SK-N-SH (cell line): Measurements from ENCODE around the gene ZNF101. TPM values are rescaled to one million over a fixed set of nuclear protein-coding genes. Genes with fewer than 3 reads are reported as not detected.

Source experiments
- CTCF ChIA-PET: fragments of 300-600, 350-600 bp; formaldehyde crosslinking; extraction: SDS; loops from one replicate; lab custom pipeline; 2021; lab: Yijun Ruan, JAX
- POLR2A ChIA-PET: fragments of 350-600 bp; sonication (Branson Sonifier 250); formaldehyde crosslinking; extraction: SDS; loops from one replicate; lab custom pipeline; 2020; ENCODE audit warnings: antibody characterized with exemption, inconsistent platforms; lab: Yijun Ruan, JAX
- DNase-seq: peaks from one replicate; pipeline ENCODE4 v3.0.0; 2012
- H2AFZ ChIP-seq: fragments of 200-600 bp; sonication (generic); 2 replicates; pipeline ENCODE4 v1.8.1; 2016; ENCODE audit warnings: antibody characterized with exemption, mild to moderate bottlenecking, low read depth
- H3F3A ChIP-seq: fragments of 200-600 bp; sonication (generic); replicated peaks from 2 replicates; pipeline ENCODE3; 2016; ENCODE audit warnings: antibody characterized with exemption, mild to moderate bottlenecking; ENCODE audit not compliant: insufficient read depth
- H3K27ac ChIP-seq, 2 experiments: fragments of 200-500 bp in 1 of 2; fragments of 200-600 bp in 1 of 2; sonication (Bioruptor generic) in 1 of 2; sonication (generic), shearing (Covaris generic) in 1 of 2; 2 replicates each; pipeline versions ENCODE4 v1.5.1 to v1.6.1; 2014 to 2016; ENCODE audit warnings: low read depth in 2 of 2, inconsistent platforms in 1 of 2, low read length in 1 of 2, mild to moderate bottlenecking in 1 of 2, mixed read lengths in 1 of 2
- H3K27me3 ChIP-seq: fragments of 200-600 bp; sonication (generic), shearing (Covaris generic); 2 replicates; pipeline ENCODE4 v1.6.1; 2016; ENCODE audit warnings: mixed run types; ENCODE audit not compliant: insufficient read depth
- H3K36me3 ChIP-seq, 2 experiments: fragments of 200-500 bp in 1 of 2; fragments of 200-600 bp in 1 of 2; sonication (Bioruptor generic) in 1 of 2; sonication (generic) in 1 of 2; replicated peaks in 1 of 2; 2 replicates each; pipeline versions ENCODE3 to v1.5.1; 2014 to 2016; ENCODE audit warnings: low read length in 1 of 2, mild to moderate bottlenecking in 1 of 2; ENCODE audit not compliant: insufficient read depth in 2 of 2, control insufficient read depth in 1 of 2
- H3K4me1 ChIP-seq, 2 experiments: fragments of 200-500 bp in 1 of 2; fragments of 200-600 bp in 1 of 2; sonication (Bioruptor generic) in 1 of 2; sonication (generic), shearing (Covaris generic) in 1 of 2; 2 replicates each; pipeline versions ENCODE4 v1.5.1 to v1.6.1; 2014 to 2016; ENCODE audit warnings: low read depth in 1 of 2, low read length in 1 of 2, mixed run types in 1 of 2; ENCODE audit not compliant: insufficient read depth in 2 of 2, control insufficient read depth in 1 of 2
- H3K4me2 ChIP-seq: fragments of 200-600 bp; sonication (generic), shearing (Covaris generic); 2 replicates; pipeline ENCODE4 v1.6.1; 2017; ENCODE audit warnings: mixed run types
- H3K4me3 ChIP-seq, 2 experiments: fragments of 200-500 bp in 1 of 2; fragments of 200-600 bp in 1 of 2; sonication (Bioruptor generic) in 1 of 2; sonication (generic), shearing (Covaris generic) in 1 of 2; 2 replicates each; pipeline versions ENCODE4 v1.5.1 to v1.8.1; 2014 to 2016; ENCODE audit warnings: low read depth in 2 of 2, inconsistent platforms in 1 of 2, low read length in 1 of 2, mild to moderate bottlenecking in 1 of 2, mixed read lengths in 1 of 2, moderate library complexity in 1 of 2
- H3K79me2 ChIP-seq: fragments of 200-600 bp; sonication (generic); 2 replicates; pipeline ENCODE4 v1.8.1; 2017; ENCODE audit warnings: mild to moderate bottlenecking; ENCODE audit not compliant: insufficient read depth
- H3K9ac ChIP-seq: fragments of 200-600 bp; sonication (generic); 2 replicates; pipeline ENCODE4 v1.6.1; 2017; ENCODE audit warnings: mixed run types
- H3K9me2 ChIP-seq: fragments of 200-600 bp; sonication (generic); 2 replicates; pipeline ENCODE4 v1.6.1; 2017; ENCODE audit warnings: mixed run types
- H3K9me3 ChIP-seq: fragments of 200-600 bp; sonication (generic); 2 replicates; pipeline ENCODE4 v1.6.1; 2017; ENCODE audit warnings: mixed run types, mild to moderate bottlenecking, moderate library complexity
- H4K20me1 ChIP-seq: fragments of 200-600 bp; sonication (generic); 2 replicates; pipeline ENCODE4 v1.6.1; 2017; ENCODE audit warnings: mild to moderate bottlenecking, mixed run types; ENCODE audit not compliant: insufficient read depth
- CHD2 ChIP-seq: fragments of 150-350 bp; IDR thresholded peaks from 2 replicates; pipeline ENCODE4 v1.6.1; 2018; ENCODE audit warnings: low read length; ENCODE audit not compliant: partially characterized antibody
- CTCF ChIP-seq: fragments of 200-600 bp; sonication (generic); IDR thresholded peaks from 2 replicates; pipeline ENCODE4 v1.6.1; 2017; ENCODE audit warnings: antibody characterized with exemption, mild to moderate bottlenecking, moderate library complexity
- ELF1 ChIP-seq: IDR thresholded peaks from 2 replicates; pipeline ENCODE4 v1.4.0; 2012
- EP300 ChIP-seq, 2 experiments: IDR thresholded peaks; 2 replicates each; pipeline versions ENCODE4 v1.4.0 to v1.6.1; 2012; ENCODE audit warnings: borderline replicate concordance in 1 of 2, low read depth in 1 of 2, low read length in 1 of 2
- EZH2phosphoT487 ChIP-seq: fragments of 200-600 bp; sonication (generic); IDR thresholded peaks from 2 replicates; pipeline ENCODE4 v1.6.1; 2017; ENCODE audit warnings: low read depth, mixed run types, mild to moderate bottlenecking, antibody characterized with exemption, moderate library complexity, borderline replicate concordance
- FOXJ3 ChIP-seq: sonication (generic); formaldehyde crosslinking; IDR thresholded peaks from 2 replicates; pipeline ENCODE4 v1.5.1; 2020; ENCODE audit warnings: mild to moderate bottlenecking, missing genetic modification reagents
- GABPA ChIP-seq: IDR thresholded peaks from 2 replicates; pipeline ENCODE4 v1.4.0; 2012; ENCODE audit warnings: low read depth, mild to moderate bottlenecking
- IRF3 ChIP-seq: fragments of 150-350 bp; IDR thresholded peaks from 2 replicates; pipeline ENCODE4 v1.6.1; 2016; ENCODE audit warnings: mild to moderate bottlenecking, low read depth, low read length
- JUND ChIP-seq: IDR thresholded peaks from 2 replicates; pipeline ENCODE4 v1.4.0; 2012
- MEF2A ChIP-seq: IDR thresholded peaks from 2 replicates; pipeline ENCODE4 v1.4.0; 2012; ENCODE audit warnings: low read depth, borderline replicate concordance
- MXI1 ChIP-seq: IDR thresholded peaks from 2 replicates; pipeline ENCODE4 v1.6.1; 2012; ENCODE audit warnings: mild to moderate bottlenecking, low read depth, low read length, improper control_type of control experiment
- NFIC ChIP-seq: IDR thresholded peaks from 2 replicates; pipeline ENCODE4 v1.4.0; 2012; ENCODE audit warnings: borderline replicate concordance
- NRF1 ChIP-seq: IDR thresholded peaks from 2 replicates; pipeline ENCODE4 v1.6.1; 2012; ENCODE audit warnings: low read depth, mild to moderate bottlenecking, low read length
- PBX3 ChIP-seq: IDR thresholded peaks from 2 replicates; pipeline ENCODE4; 2012
- RAD21 ChIP-seq: IDR thresholded peaks from 2 replicates; pipeline ENCODE4 v1.6.1; 2012; ENCODE audit warnings: mild to moderate bottlenecking, low read length
- REST ChIP-seq: IDR thresholded peaks from 2 replicates; pipeline ENCODE4 v1.6.1; 2012; ENCODE audit warnings: mild to moderate bottlenecking, low read depth, low read length, moderate library complexity
- SMC3 ChIP-seq: IDR thresholded peaks from 2 replicates; pipeline ENCODE4 v1.6.1; 2012; ENCODE audit warnings: low read depth, low read length, improper control_type of control experiment
- USF1 ChIP-seq: IDR thresholded peaks from 2 replicates; pipeline ENCODE4 v1.4.0; 2012; ENCODE audit warnings: low read depth, borderline replicate concordance
- USF2 ChIP-seq: fragments of 150-350 bp; IDR thresholded peaks from 2 replicates; pipeline ENCODE4 v1.6.1; 2017; ENCODE audit warnings: antibody characterized with exemption, low read length, low read depth, borderline replicate concordance
- YY1 ChIP-seq: IDR thresholded peaks from 2 replicates; pipeline ENCODE4 v1.4.0; 2012; ENCODE audit warnings: low read depth, mild to moderate bottlenecking
- WGBS: methylation state at CpG from one replicate; pipeline ENCODE4 v1.1.6; 2017; ENCODE audit warnings: low lambda C conversion rate; 5-methylcytosine and 5-hydroxymethylcytosine counted together
- polyA plus RNA-seq, 3 experiments: library from polyadenylated mRNA; depleted of rRNA; stranded (reverse); fragments of >200 nt; gene quantifications; 2 replicates each; pipeline ENCODE4 v1.2.3, GENCODE V29; 2012

The ZNF101 gene
- polyA plus RNA-seq, 1 of the 3 experiments (the other 2 are of a cell fraction): 2.4 TPM

- Histone ChIP-seq H3K9ac (no peak overlapping the region), H3K4me3 (no peak overlapping the region), H3K27me3 (no peaks in the 10 kb centered on the region), H4K20me1 (no peaks in the 10 kb centered on the region), H3K27ac (no peak overlapping the region), H3K4me1 (no peaks in the 10 kb centered on the region), H2AFZ (no peak overlapping the region), H3K36me3 (peaks cover 0 to 5% of the 10 kb centered on the region in 2 experiments), H3K79me2 (no peaks in the 10 kb centered on the region), H3K9me2 (no peaks in the 10 kb centered on the region), H3K4me2 (no peak overlapping the region), H3F3A (peaks cover 3% of the 10 kb centered on the region), H3K9me3 (no peaks in the 10 kb centered on the region)
- TF ChIP-seq NRF1 (no peak), YY1 (no peak)
- ChIA-PET CTCF (no interaction called here), POLR2A (no interaction called here)
- 96% methylated on average over 6 of the region's 6 CpGs for WGBS
- no peak for DNase-seq
Measured at GRCh38 chr19:19686580-19686979, 17.9 kb downstream of the ZNF101 start.

GRCh38 chr19:19687090-19687489 is 18.5 kb downstream of the ZNF101 start:
- 67% methylated on average over 3 of the region's 3 CpGs for WGBS
- Histone ChIP-seq H3K27ac (no peak overlapping the region), H3K4me1 (no peaks in the 10 kb centered on the region), H3K9me2 (no peaks in the 10 kb centered on the region), H3K9me3 (no peaks in the 10 kb centered on the region), H3K9ac (no peak overlapping the region), H4K20me1 (no peaks in the 10 kb centered on the region), H3K27me3 (no peaks in the 10 kb centered on the region), H2AFZ (no peak overlapping the region), H3F3A (peaks cover 3% of the 10 kb centered on the region), H3K4me3 (no peak overlapping the region), H3K36me3 (peaks cover 0 to 5% of the 10 kb centered on the region in 2 experiments), H3K4me2 (no peak overlapping the region), H3K79me2 (no peaks in the 10 kb centered on the region)
- ChIA-PET CTCF (no interaction called here), POLR2A (no interaction called here)
- DNase-seq: peak; percentile 34
- TF ChIP-seq FOXJ3 (CRISPR knock-in tag) (no peak), CHD2 (no peak), SMC3 (no peak), USF2 (no peak), IRF3 (no peak), MEF2A (no peak), GABPA (no peak), PBX3 (no peak), EP300 (IDR thresholded peaks at IDR 0.05; ENCODE audit: borderline replicate concordance in 1 of 2, low read depth in 1 of 2, low read length in 1 of 2) (no peak), NFIC (no peak), RAD21 (no peak), MXI1 (no peak), JUND (no peak), CTCF (no peak), ELF1 (no peak), EZH2phosphoT487 (no peak), USF1 (no peak), REST (no peak)
